ENCODE data around the gene SLC24A5.

GRCh38 chr15:48149858-48150257 lies 29.1 kb downstream of the SLC24A5 start:
- no peak for TF ChIP-seq YY1 (IDR thresholded peaks at IDR 0.05; ENCODE audit: insufficient read depth, insufficient read length)
- no peak for TF ChIP-seq SUZ12 (IDR thresholded peaks at IDR 0.05; ENCODE audit: extremely low read depth, insufficient read depth, insufficient read length)
- TF ChIP-seq ZNF274 (IDR thresholded peaks at IDR 0.05; ENCODE audit: low read depth, low read length), result no peak

Measured in NT2/D1 (cell line).